GM18517 (cell line): ENCODE measurements around the gene GAGE12H.
"Not testable (repeated sequence)": the region's sequence is repeated elsewhere in the genome, so short reads cannot be mapped to it uniquely, and the experiment has no call there.

Experiments used
- ATAC-seq: cut with Tn5 transposase; IDR thresholded peaks from one replicate; pipeline ENCODE4 v1.9.1; 2021; ENCODE audit warnings: mild to moderate bottlenecking, moderate library complexity; ENCODE audit not compliant: unreplicated experiment

The GAGE12H gene

GRCh38 chrX:49579649-49580048 lies at the start of gene GAGE12H:
TSS of gene GAGE12H (plus strand) at chrX:49579949. CDS start at chrX:49581104, 1,155 bp downstream.
- ATAC-seq: not testable (repeated sequence)

GRCh38 chrX:49531877-49532276 lies 47.9 kb upstream of the GAGE12H start, which contains the start of gene GAGE12C:
TSS of gene GAGE12C (plus strand) at chrX:49532177. CDS start at chrX:49533332, 1,155 bp downstream.
- not testable (repeated sequence) for ATAC-seq

- ATAC-seq: not testable (repeated sequence)
Observed at GRCh38 chrX:49541433-49541832, 38.3 kb upstream of the GAGE12H start, which contains the start of gene GAGE12D. TSS of gene GAGE12D (plus strand) at chrX:49541733. CDS start at chrX:49542888, 1,155 bp downstream.

GRCh38 chrX:49550989-49551388 lies 28.8 kb upstream of the GAGE12H start, which contains the start of gene GAGE12E:
TSS of gene GAGE12E (plus strand) at chrX:49551289. CDS start at chrX:49552444, 1,155 bp downstream.
- ATAC-seq: not testable (repeated sequence)

- not testable (repeated sequence) for ATAC-seq
Observed at GRCh38 chrX:49560542-49560941, 19.2 kb upstream of the GAGE12H start, which contains the start of gene GAGE12F. TSS of gene GAGE12F (plus strand) at chrX:49560842. CDS start at chrX:49561997, 1,155 bp downstream.

- ATAC-seq: not testable (repeated sequence)
Observed at GRCh38 chrX:49568728-49569127, 11.0 kb upstream of the GAGE12H start.

GRCh38 chrX:49569152-49569551 lies 10.6 kb upstream of the GAGE12H start:
- ATAC-seq: not testable (repeated sequence)

- not testable (repeated sequence) for ATAC-seq
Observed at GRCh38 chrX:49570100-49570499, 9.6 kb upstream of the GAGE12H start, which contains the start of gene GAGE12G. TSS of gene GAGE12G (plus strand) at chrX:49570400. CDS start at chrX:49571555, 1,155 bp downstream.

GRCh38 chrX:49589196-49589595 lies 9.4 kb downstream of the GAGE12H start, which contains the start of gene GAGE2A:
TSS of gene GAGE2A (plus strand) at chrX:49589496. CDS start at chrX:49590651, 1,155 bp downstream.
- not testable (repeated sequence) for ATAC-seq

GRCh38 chrX:49589769-49590478 lies 10.2 kb downstream of the GAGE12H start:
- ATAC-seq: not testable (repeated sequence)

GRCh38 chrX:49590488-49590887 lies 10.7 kb downstream of the GAGE12H start:
- ATAC-seq: not testable (repeated sequence)

GRCh38 chrX:49598720-49599119 lies 19.0 kb downstream of the GAGE12H start, which contains the start of gene GAGE1:
TSS of gene GAGE1 (plus strand) at chrX:49599020. CDS start at chrX:49600175, 1,155 bp downstream.
- ATAC-seq: not testable (repeated sequence)

GRCh38 chrX:49610718-49611310 lies 31.1 kb downstream of the GAGE12H start:
- no peak for ATAC-seq

GRCh38 chrX:49618574-49618973 lies 38.8 kb downstream of the GAGE12H start:
- ATAC-seq: no peak

GRCh38 chrX:49627086-49627777 lies 47.5 kb downstream of the GAGE12H start:
- ATAC-seq: no peak
